Measurements from ENCODE around the gene GLRA3. TPM values are rescaled to one million over a fixed set of nuclear protein-coding genes. Genes with fewer than 3 reads are reported as not detected.

The GLRA3 gene
- total RNA-seq, 3 donors from 2014 or later: 0.09 TPM; not detected in 2

GRCh38 chr4:174775366-174775765 is 53.7 kb downstream of the GLRA3 start:
- intact Hi-C loops (cut with DNase I, micrococcal nuclease): no loop called here
- TF ChIP-seq CTCF (IDR thresholded peaks at IDR 0.05): no peak
- Histone ChIP-seq H3K4me3 (no peak overlapping the region), H3K4me1 (ENCODE audit: low read depth) (no peaks in the 10 kb centered on the region), H3K36me3 (ENCODE audit: low read depth) (no peaks in the 10 kb centered on the region), H3K9me3 (no peaks in the 10 kb centered on the region)
- DNase-seq: no peak
- no peak for ATAC-seq

GRCh38 chr4:174764105-174764729 is 64.8 kb downstream of the GLRA3 start:
- DNase-seq (peak in 1 of 3 donors; percentile 7), ATAC-seq (peak; percentile 41)
- Histone ChIP-seq H3K4me1 (ENCODE audit: low read depth) (no peaks in the 10 kb centered on the region), H3K4me3 (no peak overlapping the region), H3K36me3 (ENCODE audit: low read depth) (no peaks in the 10 kb centered on the region), H3K9me3 (no peaks in the 10 kb centered on the region)
- TF ChIP-seq CTCF (IDR thresholded peaks at IDR 0.05): no peak
- intact Hi-C loops (cut with DNase I, micrococcal nuclease): loop anchor here in 1 of 2 donors (10.0 kb wide), 1 partner anchor 781 kb away; no protein-coding TSS in a partner anchor

GRCh38 chr4:174763454-174764104 is 65.5 kb downstream of the GLRA3 start:
- Histone ChIP-seq H3K4me1 (ENCODE audit: low read depth) (no peaks in the 10 kb centered on the region), H3K9me3 (no peaks in the 10 kb centered on the region), H3K36me3 (ENCODE audit: low read depth) (no peaks in the 10 kb centered on the region), H3K4me3 (no peak overlapping the region)
- DNase-seq: no peak
- intact Hi-C loops (cut with DNase I, micrococcal nuclease): loop anchor here in 1 of 2 donors (10.0 kb wide), 1 partner anchor 781 kb away; no protein-coding TSS in a partner anchor
- no peak for ATAC-seq
- no peak for TF ChIP-seq CTCF (IDR thresholded peaks at IDR 0.05)

GRCh38 chr4:174761451-174761850 is 67.6 kb downstream of the GLRA3 start:
- H3K36me3 ChIP-seq (ENCODE audit: low read depth): no peaks in the 10 kb centered on the region
- TF ChIP-seq CTCF (IDR thresholded peaks at IDR 0.05): no peak
- no peaks in the 10 kb centered on the region for H3K4me1 ChIP-seq (ENCODE audit: low read depth)
- intact Hi-C loops (cut with DNase I, micrococcal nuclease): loop anchor here in 1 of 2 donors (10.0 kb wide), 1 partner anchor 783 kb away; no protein-coding TSS in a partner anchor
- no peaks in the 10 kb centered on the region for H3K9me3 ChIP-seq
- no peak overlapping the region for H3K4me3 ChIP-seq
- DNase-seq (no peak), ATAC-seq (no peak)

GRCh38 chr4:174757736-174758135 is 71.3 kb downstream of the GLRA3 start:
- intact Hi-C loops (cut with DNase I, micrococcal nuclease): no loop called here
- Histone ChIP-seq H3K36me3 (ENCODE audit: low read depth) (no peaks in the 10 kb centered on the region), H3K9me3 (no peaks in the 10 kb centered on the region), H3K4me1 (ENCODE audit: low read depth) (no peaks in the 10 kb centered on the region), H3K4me3 (no peak overlapping the region)
- no peak for TF ChIP-seq CTCF (IDR thresholded peaks at IDR 0.05)
- ATAC-seq (no peak), DNase-seq (no peak)

All from mucosa of descending colon (tissue), 3 donors.